ENCODE data around the gene EMILIN1.
A peak's percentile ranks its signal among the peaks of the same experiment; 100 is the strongest.

GRCh38 chr2:27086090-27086723 is 7.8 kb downstream of the EMILIN1 start:
- TF ChIP-seq SIN3A (IDR thresholded peaks at IDR 0.05; ENCODE audit: borderline replicate concordance, low read depth, low read length), result peak; percentile 94; the same call in 1 of the 2 replicates
- TF ChIP-seq CTCF (IDR thresholded peaks at IDR 0.05), result peak; percentile 69
- TF ChIP-seq REST (IDR thresholded peaks at IDR 0.05; ENCODE audit: low read depth, low read length), result 0 out of 2 replicates have a peak, but pooled peaks have one; percentile 50
- peak; percentile 52; the same call in 1 of the 2 replicates for TF ChIP-seq ELF1 (IDR thresholded peaks at IDR 0.05)

Data from SK-N-SH (cell line).